Gastroesophageal sphincter (tissue), 3 donors: ENCODE data around the gene FARS2.

Experiments used
- EP300 ChIP-seq: sonication (generic); formaldehyde crosslinking; IDR thresholded peaks from one replicate; pipeline ENCODE4 v1.6.1; 2017; ENCODE audit warnings: antibody characterized with exemption, mild to moderate bottlenecking
- POLR2A ChIP-seq, 2 donors: fragments of 450-650 bp; IDR thresholded peaks; one replicate each; pipeline ENCODE4 v1.6.1; 2017; ENCODE audit warnings: antibody characterized with exemption in 2 of 2, mild to moderate bottlenecking in 2 of 2, moderate library complexity in 1 of 2
- TF ChIP-seq, protein P1 (sequence below), 4 experiments: fragments of 200-600 bp in 2 of 4; fragments of 450-650 bp in 2 of 4; sonication (generic) in 1 of 4; IDR thresholded peaks; one replicate each; pipeline ENCODE4 v1.5.1; 2017 to 2019; ENCODE audit warnings: antibody characterized with exemption in 4 of 4, mild to moderate bottlenecking in 2 of 4, moderate library complexity in 2 of 4

DNA sequence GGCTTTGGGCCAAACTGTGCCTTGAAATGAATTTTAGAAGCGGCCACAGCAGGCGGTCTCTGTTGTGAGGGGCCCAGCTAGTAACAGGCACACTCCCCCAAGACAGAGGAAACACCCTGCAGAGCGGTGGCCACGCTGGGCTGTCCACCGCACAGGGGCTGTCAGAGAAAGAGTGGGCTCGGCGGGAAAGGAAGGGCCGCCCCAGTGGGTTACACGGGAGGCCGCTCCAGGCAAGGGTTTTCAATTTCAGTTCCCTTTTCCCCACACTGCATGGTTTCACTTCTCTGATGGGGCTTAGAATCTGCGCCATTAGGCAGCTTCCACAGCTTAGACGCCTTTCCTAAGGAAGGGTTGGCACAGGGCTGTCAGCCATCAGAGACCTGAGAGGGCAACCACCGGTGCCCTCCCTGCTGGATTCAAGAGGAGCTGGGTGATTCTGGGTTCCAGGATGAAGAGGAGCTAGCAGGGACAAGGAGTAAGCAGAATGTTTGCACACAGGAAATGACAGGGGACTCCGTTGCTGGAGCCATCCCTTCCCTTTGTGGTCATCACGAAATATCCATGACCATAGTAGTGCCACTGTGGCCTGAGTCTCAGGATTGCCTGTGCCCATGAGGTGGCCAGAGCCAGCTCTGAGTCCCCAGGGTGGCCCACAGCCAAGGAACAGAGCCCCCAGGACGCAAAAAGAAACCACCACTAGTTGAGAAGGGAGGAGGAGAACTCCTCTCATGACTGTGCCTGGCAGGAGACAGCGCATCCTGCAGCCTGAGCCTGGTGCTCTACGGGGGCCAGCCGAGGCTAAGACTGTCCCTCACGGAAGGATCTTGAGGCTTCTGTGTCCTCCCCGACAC lies 462.8 kb downstream of the FARS2 start:
- TF ChIP-seq EP300 (no peak), POLR2A (IDR thresholded peaks at IDR 0.05) (no peak)
- TF ChIP-seq, protein P1, sequence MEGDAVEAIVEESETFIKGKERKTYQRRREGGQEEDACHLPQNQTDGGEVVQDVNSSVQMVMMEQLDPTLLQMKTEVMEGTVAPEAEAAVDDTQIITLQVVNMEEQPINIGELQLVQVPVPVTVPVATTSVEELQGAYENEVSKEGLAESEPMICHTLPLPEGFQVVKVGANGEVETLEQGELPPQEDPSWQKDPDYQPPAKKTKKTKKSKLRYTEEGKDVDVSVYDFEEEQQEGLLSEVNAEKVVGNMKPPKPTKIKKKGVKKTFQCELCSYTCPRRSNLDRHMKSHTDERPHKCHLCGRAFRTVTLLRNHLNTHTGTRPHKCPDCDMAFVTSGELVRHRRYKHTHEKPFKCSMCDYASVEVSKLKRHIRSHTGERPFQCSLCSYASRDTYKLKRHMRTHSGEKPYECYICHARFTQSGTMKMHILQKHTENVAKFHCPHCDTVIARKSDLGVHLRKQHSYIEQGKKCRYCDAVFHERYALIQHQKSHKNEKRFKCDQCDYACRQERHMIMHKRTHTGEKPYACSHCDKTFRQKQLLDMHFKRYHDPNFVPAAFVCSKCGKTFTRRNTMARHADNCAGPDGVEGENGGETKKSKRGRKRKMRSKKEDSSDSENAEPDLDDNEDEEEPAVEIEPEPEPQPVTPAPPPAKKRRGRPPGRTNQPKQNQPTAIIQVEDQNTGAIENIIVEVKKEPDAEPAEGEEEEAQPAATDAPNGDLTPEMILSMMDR (IDR thresholded peaks at IDR 0.05): no peak
